Immature natural killer cell (primary cell): Measurements from ENCODE around the gene ITGAX. TPM values are rescaled to one million over a fixed set of nuclear protein-coding genes. Genes with fewer than 3 reads are reported as not detected.
"Not testable (repeated sequence)": the region's sequence is repeated elsewhere in the genome, so short reads cannot be mapped to it uniquely, and the experiment has no call there.

Source experiments
- DNase-seq, 3 donors: peaks; one replicate each; pipeline ENCODE4 v3.0.0; 2022; ENCODE audit warnings: mixed read lengths in 1 of 3
- H3K27ac Mint-ChIP-seq, 6 donors: one replicate each; pipeline ENCODE4 v1.8.0; 2020; ENCODE audit warnings: mixed read lengths in 6 of 6, mild to moderate bottlenecking in 5 of 6, inconsistent platforms in 4 of 6, moderate library complexity in 3 of 6
- H3K27me3 Mint-ChIP-seq, 3 donors: one replicate each; pipeline ENCODE4 v1.8.0; 2020 to 2021; ENCODE audit warnings: low read depth in 3 of 3, mild to moderate bottlenecking in 3 of 3, mixed read lengths in 3 of 3, moderate library complexity in 3 of 3, inconsistent platforms in 1 of 3
- H3K36me3 Mint-ChIP-seq, 3 donors: one replicate each; pipeline ENCODE4 v1.8.0; 2020; ENCODE audit warnings: mixed read lengths in 3 of 3, inconsistent platforms in 2 of 3, mild to moderate bottlenecking in 2 of 3
- H3K4me1 Mint-ChIP-seq, 2 donors: one replicate each; pipeline ENCODE4 v1.8.0; 2020; ENCODE audit warnings: inconsistent platforms in 2 of 2, mild to moderate bottlenecking in 2 of 2, mixed read lengths in 2 of 2, moderate library complexity in 1 of 2
- H3K4me3 Mint-ChIP-seq, 5 donors: one replicate each; pipeline ENCODE4 v1.8.0; 2020; ENCODE audit warnings: mild to moderate bottlenecking in 5 of 5, mixed read lengths in 5 of 5, inconsistent platforms in 3 of 5, moderate library complexity in 3 of 5
- H3K9me3 Mint-ChIP-seq, 6 donors: one replicate each; pipeline ENCODE4 v1.8.0; 2020; ENCODE audit warnings: mild to moderate bottlenecking in 6 of 6, mixed read lengths in 6 of 6, inconsistent platforms in 4 of 6, moderate library complexity in 3 of 6
- polyA plus RNA-seq, 3 donors: library from polyadenylated mRNA; unstranded; fragments of 300-500 nt; fragmentation: Illumina TruSeq; gene quantifications; one replicate each; pipeline ENCODE4 v1.2.3, GENCODE V29; 2021

ITGAX gene
- polyA plus RNA-seq: 10 to 100 TPM; 41.6 to 82.9 (median 47.9) TPM

- Mint-ChIP-seq H3K4me3 (peak within 1 kb of the TSS; percentile 83 to 92 (median 86)), H3K36me3 (peaks cover 0 to 11% (median 11%) of the 10 kb centered on the region in 3 donors), H3K4me1 (peaks cover 80% of the 10 kb centered on the region in 2 donors), H3K9me3 (no peaks in the 10 kb centered on the region), H3K27ac (peak within 1 kb of the TSS; percentile 82 to 98 (median 94)), H3K27me3 (peaks cover 4 to 5% (median 4%) of the 10 kb centered on the region in 3 donors)
- DNase-seq: peak; percentile 77 to 80 (median 80)
Observed at GRCh38 chr16:31354394-31355291, at the start of gene ITGAX. ITGAX (plus strand) TSS chr16:31355176; CDS start chr16:31355255, 79 bp downstream.

- peaks cover 7 to 16% (median 15%) of the 10 kb centered on the region in 3 donors for H3K36me3 Mint-ChIP-seq
- DNase-seq: no peak
- H3K4me3 Mint-ChIP-seq: peak overlapping the region in 1 of 5 donors; percentile 20
- no peaks in the 10 kb centered on the region for H3K27me3 Mint-ChIP-seq
- H3K4me1 Mint-ChIP-seq: peaks cover 46 to 74% of the 10 kb centered on the region in 2 donors
- no peaks in the 10 kb centered on the region for H3K9me3 Mint-ChIP-seq
- peak overlapping the region in 3 of 6 donors; percentile 55 to 71 (median 62) for H3K27ac Mint-ChIP-seq
Observed at GRCh38 chr16:31305219-31305618, 49.8 kb upstream of the ITGAX start.

- not testable (repeated sequence) for DNase-seq, H3K27me3 Mint-ChIP-seq, H3K4me3 Mint-ChIP-seq, H3K9me3 Mint-ChIP-seq
- H3K36me3 Mint-ChIP-seq: peaks cover 9 to 24% (median 22%) of the 10 kb centered on the region in 3 donors
- peaks cover 36 to 58% of the 10 kb centered on the region in 2 donors for H3K4me1 Mint-ChIP-seq
- H3K27ac Mint-ChIP-seq: peak overlapping the region in 1 of 6 donors; percentile 62
Observed at GRCh38 chr16:31308381-31308780, 46.6 kb upstream of the ITGAX start.

- no peak for DNase-seq
- Mint-ChIP-seq H3K9me3 (peaks cover 0 to 14% (median 3%) of the 10 kb centered on the region in 6 donors), H3K36me3 (peaks cover 52 to 71% (median 58%) of the 10 kb centered on the region in 3 donors), H3K4me1 (peaks cover 7 to 32% of the 10 kb centered on the region in 2 donors), H3K27me3 (peaks cover 0 to 5% (median 0%) of the 10 kb centered on the region in 3 donors), H3K4me3 (no peak overlapping the region), H3K27ac (peak overlapping the region in 1 of 6 donors; percentile 10)
Observed at GRCh38 chr16:31322500-31322899, 32.5 kb upstream of the ITGAX start.

- DNase-seq: no peak
Observed at GRCh38 chr16:31323959-31324629, 30.9 kb upstream of the ITGAX start.

GRCh38 chr16:31325171-31325570 lies 29.8 kb upstream of the ITGAX start:
- Mint-ChIP-seq H3K27me3 (peaks cover 0 to 5% (median 0%) of the 10 kb centered on the region in 3 donors), H3K4me3 (no peak overlapping the region), H3K36me3 (peaks cover 56 to 82% (median 60%) of the 10 kb centered on the region in 3 donors), H3K9me3 (peaks cover 0 to 9% (median 2%) of the 10 kb centered on the region in 6 donors), H3K27ac (peak overlapping the region in 2 of 6 donors; percentile 8 to 20), H3K4me1 (peaks cover 14 to 29% of the 10 kb centered on the region in 2 donors)
- no peak for DNase-seq

More at GRCh38 chr16:31323959-31324629, 30.9 kb upstream of the ITGAX start:
- peaks cover 11 to 34% of the 10 kb centered on the region in 2 donors for H3K4me1 Mint-ChIP-seq
- H3K9me3 Mint-ChIP-seq: peaks cover 0 to 9% (median 2%) of the 10 kb centered on the region in 6 donors
- no peak overlapping the region for H3K27ac Mint-ChIP-seq
- peaks cover 51 to 71% (median 56%) of the 10 kb centered on the region in 3 donors for H3K36me3 Mint-ChIP-seq
- no peak overlapping the region for H3K4me3 Mint-ChIP-seq
- peaks cover 0 to 5% (median 0%) of the 10 kb centered on the region in 3 donors for H3K27me3 Mint-ChIP-seq

GRCh38 chr16:31327646-31328225 lies 27.2 kb upstream of the ITGAX start:
- Mint-ChIP-seq H3K9me3 (peaks cover 0 to 2% (median 0%) of the 10 kb centered on the region in 6 donors), H3K4me1 (peaks cover 27 to 30% of the 10 kb centered on the region in 2 donors), H3K4me3 (no peak overlapping the region), H3K27me3 (peaks cover 0 to 6% (median 1%) of the 10 kb centered on the region in 3 donors), H3K27ac (peak overlapping the region in 2 of 6 donors; percentile 3 to 45), H3K36me3 (peaks cover 53 to 79% (median 54%) of the 10 kb centered on the region in 3 donors)
- DNase-seq: no peak

GRCh38 chr16:31328322-31329052 lies 26.5 kb upstream of the ITGAX start:
- peak overlapping the region in 1 of 5 donors; percentile 22 for H3K4me3 Mint-ChIP-seq
- no peak for DNase-seq
- H3K9me3 Mint-ChIP-seq: no peaks in the 10 kb centered on the region
- peak overlapping the region in 3 of 6 donors; percentile 6 to 26 (median 17) for H3K27ac Mint-ChIP-seq
- H3K27me3 Mint-ChIP-seq: peaks cover 0 to 6% (median 1%) of the 10 kb centered on the region in 3 donors
- H3K4me1 Mint-ChIP-seq: peaks cover 27 to 31% of the 10 kb centered on the region in 2 donors
- peaks cover 50 to 72% (median 51%) of the 10 kb centered on the region in 3 donors for H3K36me3 Mint-ChIP-seq

- peak overlapping the region in 2 of 6 donors; percentile 52 to 79 for H3K27ac Mint-ChIP-seq
- no peak for DNase-seq
- peaks cover 35 to 45% of the 10 kb centered on the region in 2 donors for H3K4me1 Mint-ChIP-seq
- peak overlapping the region in 3 of 5 donors; percentile 21 to 73 (median 30) for H3K4me3 Mint-ChIP-seq
- H3K36me3 Mint-ChIP-seq: peaks cover 47 to 67% (median 49%) of the 10 kb centered on the region in 3 donors
- H3K27me3 Mint-ChIP-seq: peaks cover 0 to 6% (median 1%) of the 10 kb centered on the region in 3 donors
- no peaks in the 10 kb centered on the region for H3K9me3 Mint-ChIP-seq
Observed at GRCh38 chr16:31329671-31330552, 25.1 kb upstream of the ITGAX start.

GRCh38 chr16:31330553-31330890 lies 24.5 kb upstream of the ITGAX start:
- peak overlapping the region; percentile 46 to 81 (median 73) for H3K4me3 Mint-ChIP-seq
- H3K9me3 Mint-ChIP-seq: no peaks in the 10 kb centered on the region
- DNase-seq: no peak
- H3K36me3 Mint-ChIP-seq: peaks cover 41 to 61% (median 43%) of the 10 kb centered on the region in 3 donors
- peaks cover 38 to 51% of the 10 kb centered on the region in 2 donors for H3K4me1 Mint-ChIP-seq
- H3K27me3 Mint-ChIP-seq: peaks cover 0 to 5% (median 1%) of the 10 kb centered on the region in 3 donors
- peak overlapping the region; percentile 29 to 79 (median 58) for H3K27ac Mint-ChIP-seq

- H3K27me3 Mint-ChIP-seq: peaks cover 0 to 5% (median 1%) of the 10 kb centered on the region in 3 donors
- H3K4me3 Mint-ChIP-seq: peak overlapping the region; percentile 54 to 81 (median 75)
- peak in 1 of 3 donors; percentile 25 for DNase-seq
- no peaks in the 10 kb centered on the region for H3K9me3 Mint-ChIP-seq
- peaks cover 37 to 53% of the 10 kb centered on the region in 2 donors for H3K4me1 Mint-ChIP-seq
- peak overlapping the region in 4 of 6 donors; percentile 34 to 79 (median 64) for H3K27ac Mint-ChIP-seq
- H3K36me3 Mint-ChIP-seq: peaks cover 36 to 55% (median 41%) of the 10 kb centered on the region in 3 donors
Observed at GRCh38 chr16:31331141-31331764, 23.7 kb upstream of the ITGAX start.
